WTC11 (cell line): ENCODE data around the gene TYRO3. TPM values are rescaled to one million over a fixed set of nuclear protein-coding genes. Genes with fewer than 3 reads are reported as not detected.

ENCODE experiments used
- ATAC-seq: fragments of 200-7000 bp; cut with Tn5 transposase; 2 replicates; pipeline ENCODE4 v1.10.0; 2021; ENCODE audit warnings: mild to moderate bottlenecking, moderate library complexity
- CTCF ChIA-PET: fragments of 300-600 bp; sonication (Branson Sonifier 250); formaldehyde crosslinking; loops from one replicate; lab custom pipeline; 2021; ENCODE audit warnings: antibody characterized with exemption; lab: Charles Lee
- POLR2A ChIA-PET: fragments of 350-600 bp; sonication (Branson Sonifier 250); formaldehyde crosslinking; loops from one replicate; lab custom pipeline; 2021; ENCODE audit warnings: antibody characterized with exemption; lab: Charles Lee
- DNase-seq: peaks from one replicate; pipeline ENCODE4 v3.0.0; 2021; ENCODE audit warnings: low spot score
- H3K27ac Mint-ChIP-seq: 2 replicates; pipeline ENCODE4 v1.8.0; 2021; ENCODE audit warnings: mixed read lengths
- H3K27me3 Mint-ChIP-seq: 2 replicates; pipeline ENCODE4 v1.8.0; 2021; ENCODE audit warnings: low read depth, mild to moderate bottlenecking, moderate library complexity, mixed read lengths
- H3K36me3 Mint-ChIP-seq: 2 replicates; pipeline ENCODE4 v1.8.0; 2021; ENCODE audit warnings: mixed read lengths
- H3K4me1 Mint-ChIP-seq: 2 replicates; pipeline ENCODE4 v1.8.0; 2022; ENCODE audit warnings: mixed read lengths
- H3K4me3 Mint-ChIP-seq: 2 replicates; pipeline ENCODE4 v1.8.0; 2021; ENCODE audit warnings: mild to moderate bottlenecking, moderate library complexity, mixed read lengths
- H3K9me3 Mint-ChIP-seq: 2 replicates; pipeline ENCODE4 v1.8.0; 2021; ENCODE audit warnings: mixed read lengths
- GABPB1 ChIP-seq: sonication (generic); formaldehyde crosslinking; IDR thresholded peaks from 2 replicates; pipeline ENCODE4 v1.8.1; 2023; ENCODE audit warnings: mild to moderate bottlenecking, missing genetic modification reagents
- MXD4 ChIP-seq: fragments of 250-450 bp; sonication (Bioruptor Pico); IDR thresholded peaks from 2 replicates; pipeline ENCODE4 v1.8.0; 2021; ENCODE audit warnings: mild to moderate bottlenecking, moderate library complexity, borderline replicate concordance
- ZNF263 ChIP-seq: sonication (generic); formaldehyde crosslinking; IDR thresholded peaks from 2 replicates; pipeline ENCODE4 v1.8.1; 2022; ENCODE audit warnings: low read depth, mild to moderate bottlenecking, moderate library complexity, missing genetic modification reagents
- ZNF396 ChIP-seq: fragments of 250-450 bp; sonication (Bioruptor Pico); IDR thresholded peaks from 2 replicates; pipeline ENCODE4 v1.8.0; 2021; ENCODE audit warnings: mild to moderate bottlenecking, moderate library complexity, borderline replicate concordance
- total RNA-seq: library from RNA; stranded (reverse); gene quantifications from 3 replicates; pipeline ENCODE4 v1.2.3, GENCODE V29; 2021
- TF ChIP-seq, protein P1 (sequence below): fragments of 250-450 bp; sonication (Bioruptor Pico); IDR thresholded peaks from 2 replicates; pipeline ENCODE4 v1.9.0; 2021; ENCODE audit warnings: mild to moderate bottlenecking
- TF ChIP-seq, protein P2 (sequence below): fragments of 250-450 bp; sonication (Bioruptor Pico); IDR thresholded peaks from 2 replicates; pipeline ENCODE4 v1.9.0; 2021; ENCODE audit warnings: mild to moderate bottlenecking, borderline replicate concordance
- TF ChIP-seq, protein P3 (sequence below): sonication (generic); formaldehyde crosslinking; IDR thresholded peaks from 2 replicates; pipeline ENCODE4 v1.8.1; 2022; ENCODE audit warnings: missing genetic modification reagents, borderline replicate concordance
- TF ChIP-seq, protein P4 (sequence below): sonication (generic); formaldehyde crosslinking; IDR thresholded peaks from 2 replicates; pipeline ENCODE4 v1.8.0; 2022; ENCODE audit warnings: mild to moderate bottlenecking, missing genetic modification reagents
- TF ChIP-seq, protein P5 (sequence below): sonication (generic); formaldehyde crosslinking; IDR thresholded peaks from 2 replicates; pipeline ENCODE4 v1.8.1; 2023; ENCODE audit warnings: mild to moderate bottlenecking, missing genetic modification reagents
- TF ChIP-seq, protein P6 (sequence below): sonication (generic); formaldehyde crosslinking; IDR thresholded peaks from 2 replicates; pipeline ENCODE4 v1.8.0; 2022; ENCODE audit warnings: mild to moderate bottlenecking, missing genetic modification reagents
- TF ChIP-seq, protein P7 (sequence below): sonication (generic); formaldehyde crosslinking; IDR thresholded peaks from 2 replicates; pipeline ENCODE4 v1.8.0; 2022; ENCODE audit warnings: missing genetic modification reagents
- TF ChIP-seq, protein P8 (sequence below): sonication (generic); formaldehyde crosslinking; IDR thresholded peaks from 2 replicates; pipeline ENCODE4 v1.8.1; 2023; ENCODE audit warnings: mild to moderate bottlenecking, missing genetic modification reagents

The TYRO3 gene
- total RNA-seq, 1 experiment from 2014 or later = 87.9 TPM

DNA sequence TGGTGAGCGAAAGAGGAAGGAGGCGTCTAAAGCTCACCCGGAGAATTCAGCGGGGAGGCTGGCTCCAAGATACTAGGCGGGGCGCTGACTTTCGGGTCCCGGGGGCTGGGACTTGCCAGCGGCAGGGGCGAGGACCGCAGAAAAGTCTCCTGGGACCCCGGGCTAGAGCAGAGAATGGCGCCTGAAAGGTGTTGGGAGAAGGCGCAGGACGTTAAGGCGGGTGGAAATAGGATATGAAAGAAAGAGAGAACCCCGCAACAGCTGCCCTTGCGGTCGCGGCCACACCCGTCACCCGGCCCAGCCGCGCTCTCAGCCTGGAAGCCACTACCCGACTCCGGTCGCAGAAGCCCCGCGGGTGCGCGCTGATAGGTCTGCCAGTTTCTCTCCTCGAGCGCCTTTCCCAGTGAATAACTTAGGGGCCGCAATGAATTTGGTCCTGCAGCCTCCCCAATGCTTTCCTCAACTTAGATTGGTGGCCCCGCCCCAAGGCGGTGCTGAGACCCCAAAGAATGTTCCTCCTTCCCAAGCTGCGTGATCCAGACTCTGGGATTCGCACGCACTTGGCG lies 46.0 kb upstream of the TYRO3 start (continued):
- TF ChIP-seq, protein P1, sequence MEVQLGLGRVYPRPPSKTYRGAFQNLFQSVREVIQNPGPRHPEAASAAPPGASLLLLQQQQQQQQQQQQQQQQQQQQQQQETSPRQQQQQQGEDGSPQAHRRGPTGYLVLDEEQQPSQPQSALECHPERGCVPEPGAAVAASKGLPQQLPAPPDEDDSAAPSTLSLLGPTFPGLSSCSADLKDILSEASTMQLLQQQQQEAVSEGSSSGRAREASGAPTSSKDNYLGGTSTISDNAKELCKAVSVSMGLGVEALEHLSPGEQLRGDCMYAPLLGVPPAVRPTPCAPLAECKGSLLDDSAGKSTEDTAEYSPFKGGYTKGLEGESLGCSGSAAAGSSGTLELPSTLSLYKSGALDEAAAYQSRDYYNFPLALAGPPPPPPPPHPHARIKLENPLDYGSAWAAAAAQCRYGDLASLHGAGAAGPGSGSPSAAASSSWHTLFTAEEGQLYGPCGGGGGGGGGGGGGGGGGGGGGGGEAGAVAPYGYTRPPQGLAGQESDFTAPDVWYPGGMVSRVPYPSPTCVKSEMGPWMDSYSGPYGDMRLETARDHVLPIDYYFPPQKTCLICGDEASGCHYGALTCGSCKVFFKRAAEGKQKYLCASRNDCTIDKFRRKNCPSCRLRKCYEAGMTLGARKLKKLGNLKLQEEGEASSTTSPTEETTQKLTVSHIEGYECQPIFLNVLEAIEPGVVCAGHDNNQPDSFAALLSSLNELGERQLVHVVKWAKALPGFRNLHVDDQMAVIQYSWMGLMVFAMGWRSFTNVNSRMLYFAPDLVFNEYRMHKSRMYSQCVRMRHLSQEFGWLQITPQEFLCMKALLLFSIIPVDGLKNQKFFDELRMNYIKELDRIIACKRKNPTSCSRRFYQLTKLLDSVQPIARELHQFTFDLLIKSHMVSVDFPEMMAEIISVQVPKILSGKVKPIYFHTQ (CRISPR knock-in tag) = no peak
- TF ChIP-seq ZNF396 = no peak
- TF ChIP-seq, protein P2, sequence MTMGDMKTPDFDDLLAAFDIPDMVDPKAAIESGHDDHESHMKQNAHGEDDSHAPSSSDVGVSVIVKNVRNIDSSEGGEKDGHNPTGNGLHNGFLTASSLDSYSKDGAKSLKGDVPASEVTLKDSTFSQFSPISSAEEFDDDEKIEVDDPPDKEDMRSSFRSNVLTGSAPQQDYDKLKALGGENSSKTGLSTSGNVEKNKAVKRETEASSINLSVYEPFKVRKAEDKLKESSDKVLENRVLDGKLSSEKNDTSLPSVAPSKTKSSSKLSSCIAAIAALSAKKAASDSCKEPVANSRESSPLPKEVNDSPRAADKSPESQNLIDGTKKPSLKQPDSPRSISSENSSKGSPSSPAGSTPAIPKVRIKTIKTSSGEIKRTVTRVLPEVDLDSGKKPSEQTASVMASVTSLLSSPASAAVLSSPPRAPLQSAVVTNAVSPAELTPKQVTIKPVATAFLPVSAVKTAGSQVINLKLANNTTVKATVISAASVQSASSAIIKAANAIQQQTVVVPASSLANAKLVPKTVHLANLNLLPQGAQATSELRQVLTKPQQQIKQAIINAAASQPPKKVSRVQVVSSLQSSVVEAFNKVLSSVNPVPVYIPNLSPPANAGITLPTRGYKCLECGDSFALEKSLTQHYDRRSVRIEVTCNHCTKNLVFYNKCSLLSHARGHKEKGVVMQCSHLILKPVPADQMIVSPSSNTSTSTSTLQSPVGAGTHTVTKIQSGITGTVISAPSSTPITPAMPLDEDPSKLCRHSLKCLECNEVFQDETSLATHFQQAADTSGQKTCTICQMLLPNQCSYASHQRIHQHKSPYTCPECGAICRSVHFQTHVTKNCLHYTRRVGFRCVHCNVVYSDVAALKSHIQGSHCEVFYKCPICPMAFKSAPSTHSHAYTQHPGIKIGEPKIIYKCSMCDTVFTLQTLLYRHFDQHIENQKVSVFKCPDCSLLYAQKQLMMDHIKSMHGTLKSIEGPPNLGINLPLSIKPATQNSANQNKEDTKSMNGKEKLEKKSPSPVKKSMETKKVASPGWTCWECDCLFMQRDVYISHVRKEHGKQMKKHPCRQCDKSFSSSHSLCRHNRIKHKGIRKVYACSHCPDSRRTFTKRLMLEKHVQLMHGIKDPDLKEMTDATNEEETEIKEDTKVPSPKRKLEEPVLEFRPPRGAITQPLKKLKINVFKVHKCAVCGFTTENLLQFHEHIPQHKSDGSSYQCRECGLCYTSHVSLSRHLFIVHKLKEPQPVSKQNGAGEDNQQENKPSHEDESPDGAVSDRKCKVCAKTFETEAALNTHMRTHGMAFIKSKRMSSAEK (CRISPR knock-in tag) = no peak
- TF ChIP-seq GABPB1 (CRISPR knock-in tag) = no peak
- no peak for TF ChIP-seq ZNF263 (CRISPR knock-in tag)
- TF ChIP-seq, protein P3, sequence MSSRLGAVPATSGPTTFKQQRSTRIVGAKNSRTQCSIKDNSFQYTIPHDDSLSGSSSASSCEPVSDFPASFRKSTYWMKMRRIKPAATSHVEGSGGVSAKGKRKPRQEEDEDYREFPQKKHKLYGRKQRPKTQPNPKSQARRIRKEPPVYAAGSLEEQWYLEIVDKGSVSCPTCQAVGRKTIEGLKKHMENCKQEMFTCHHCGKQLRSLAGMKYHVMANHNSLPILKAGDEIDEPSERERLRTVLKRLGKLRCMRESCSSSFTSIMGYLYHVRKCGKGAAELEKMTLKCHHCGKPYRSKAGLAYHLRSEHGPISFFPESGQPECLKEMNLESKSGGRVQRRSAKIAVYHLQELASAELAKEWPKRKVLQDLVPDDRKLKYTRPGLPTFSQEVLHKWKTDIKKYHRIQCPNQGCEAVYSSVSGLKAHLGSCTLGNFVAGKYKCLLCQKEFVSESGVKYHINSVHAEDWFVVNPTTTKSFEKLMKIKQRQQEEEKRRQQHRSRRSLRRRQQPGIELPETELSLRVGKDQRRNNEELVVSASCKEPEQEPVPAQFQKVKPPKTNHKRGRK (CRISPR knock-in tag) = no peak
- TF ChIP-seq, protein P4, sequence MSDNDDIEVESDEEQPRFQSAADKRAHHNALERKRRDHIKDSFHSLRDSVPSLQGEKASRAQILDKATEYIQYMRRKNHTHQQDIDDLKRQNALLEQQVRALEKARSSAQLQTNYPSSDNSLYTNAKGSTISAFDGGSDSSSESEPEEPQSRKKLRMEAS (CRISPR knock-in tag) = 0 out of 2 replicates have a peak, but pooled peaks have one; percentile 4
- TF ChIP-seq, protein P5, sequence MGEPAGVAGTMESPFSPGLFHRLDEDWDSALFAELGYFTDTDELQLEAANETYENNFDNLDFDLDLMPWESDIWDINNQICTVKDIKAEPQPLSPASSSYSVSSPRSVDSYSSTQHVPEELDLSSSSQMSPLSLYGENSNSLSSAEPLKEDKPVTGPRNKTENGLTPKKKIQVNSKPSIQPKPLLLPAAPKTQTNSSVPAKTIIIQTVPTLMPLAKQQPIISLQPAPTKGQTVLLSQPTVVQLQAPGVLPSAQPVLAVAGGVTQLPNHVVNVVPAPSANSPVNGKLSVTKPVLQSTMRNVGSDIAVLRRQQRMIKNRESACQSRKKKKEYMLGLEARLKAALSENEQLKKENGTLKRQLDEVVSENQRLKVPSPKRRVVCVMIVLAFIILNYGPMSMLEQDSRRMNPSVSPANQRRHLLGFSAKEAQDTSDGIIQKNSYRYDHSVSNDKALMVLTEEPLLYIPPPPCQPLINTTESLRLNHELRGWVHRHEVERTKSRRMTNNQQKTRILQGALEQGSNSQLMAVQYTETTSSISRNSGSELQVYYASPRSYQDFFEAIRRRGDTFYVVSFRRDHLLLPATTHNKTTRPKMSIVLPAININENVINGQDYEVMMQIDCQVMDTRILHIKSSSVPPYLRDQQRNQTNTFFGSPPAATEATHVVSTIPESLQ = 0 out of 2 replicates have a peak, but pooled peaks have one; percentile 8

DNA sequence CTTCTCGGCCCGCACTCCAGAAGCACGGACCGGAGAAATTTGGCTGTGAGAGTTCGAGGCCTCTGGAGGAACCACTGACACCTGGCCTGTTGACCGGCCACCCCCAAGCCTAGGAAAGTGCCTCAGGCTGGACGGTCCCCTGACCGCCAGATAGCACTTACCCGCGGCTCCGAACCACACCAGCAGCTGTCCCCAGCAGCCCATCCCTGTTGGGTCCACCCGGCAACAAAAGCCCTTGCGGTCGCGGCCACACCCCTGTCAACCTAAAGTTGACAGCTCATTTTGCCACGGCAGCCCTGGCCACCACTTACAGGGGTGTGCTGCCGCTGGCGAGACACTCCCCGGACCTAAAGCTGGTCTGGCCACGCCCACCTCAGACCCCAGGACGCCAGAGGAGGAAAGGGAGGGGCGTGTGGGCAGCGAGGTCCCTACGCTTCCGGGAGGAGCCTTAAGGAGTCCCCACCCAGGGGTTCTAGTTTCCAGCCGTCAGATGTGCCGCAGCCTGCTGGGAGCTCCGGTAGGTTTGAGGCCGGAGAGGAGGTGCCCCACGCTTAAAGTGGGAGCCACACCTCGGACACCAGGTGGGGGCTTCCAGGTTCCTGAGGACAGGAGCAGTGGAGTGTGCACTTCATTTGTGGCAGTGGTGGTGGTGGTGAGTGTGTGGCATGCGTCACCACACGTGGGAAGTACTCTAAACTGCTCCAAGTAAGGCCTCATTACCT lies 45.3 kb upstream of the TYRO3 start, which contains the start of gene LTK:
Gene LTK, minus strand, starts transcription at position 322 of the 722 bp plus-strand sequence. Its CDS starts 118 bp downstream, at position 204.
- H3K9me3 Mint-ChIP-seq = no peaks in the 10 kb centered on the region
- DNase-seq = peak; percentile 59
- H3K4me3 Mint-ChIP-seq = peak within 1 kb of the TSS; percentile 82
- CTCF ChIA-PET = interaction anchor here (0.9 to 1.8 kb wide), 5 partner anchors 12 to 90 kb away, joined by 4 to 8 read pairs (median 4); no protein-coding TSS in a partner anchor
- H3K27me3 Mint-ChIP-seq = peaks cover 63% of the 10 kb centered on the region
- H3K27ac Mint-ChIP-seq = no peak within 1 kb of the TSS
- H3K36me3 Mint-ChIP-seq = peaks cover 20% of the 10 kb centered on the region
- peak; percentile 62 for ATAC-seq
- POLR2A ChIA-PET = interaction anchor here (0.6 kb wide), 1 partner anchor 267 kb away, joined by 4 read pairs; no protein-coding TSS in a partner anchor
- H3K4me1 Mint-ChIP-seq = peaks cover 18% of the 10 kb centered on the region
- TF ChIP-seq, protein P6, sequence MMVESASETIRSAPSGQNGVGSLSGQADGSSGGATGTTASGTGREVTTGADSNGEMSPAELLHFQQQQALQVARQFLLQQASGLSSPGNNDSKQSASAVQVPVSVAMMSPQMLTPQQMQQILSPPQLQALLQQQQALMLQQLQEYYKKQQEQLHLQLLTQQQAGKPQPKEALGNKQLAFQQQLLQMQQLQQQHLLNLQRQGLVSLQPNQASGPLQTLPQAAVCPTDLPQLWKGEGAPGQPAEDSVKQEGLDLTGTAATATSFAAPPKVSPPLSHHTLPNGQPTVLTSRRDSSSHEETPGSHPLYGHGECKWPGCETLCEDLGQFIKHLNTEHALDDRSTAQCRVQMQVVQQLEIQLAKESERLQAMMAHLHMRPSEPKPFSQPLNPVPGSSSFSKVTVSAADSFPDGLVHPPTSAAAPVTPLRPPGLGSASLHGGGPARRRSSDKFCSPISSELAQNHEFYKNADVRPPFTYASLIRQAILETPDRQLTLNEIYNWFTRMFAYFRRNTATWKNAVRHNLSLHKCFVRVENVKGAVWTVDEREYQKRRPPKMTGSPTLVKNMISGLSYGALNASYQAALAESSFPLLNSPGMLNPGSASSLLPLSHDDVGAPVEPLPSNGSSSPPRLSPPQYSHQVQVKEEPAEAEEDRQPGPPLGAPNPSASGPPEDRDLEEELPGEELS = no peak
- TF ChIP-seq, protein P7, sequence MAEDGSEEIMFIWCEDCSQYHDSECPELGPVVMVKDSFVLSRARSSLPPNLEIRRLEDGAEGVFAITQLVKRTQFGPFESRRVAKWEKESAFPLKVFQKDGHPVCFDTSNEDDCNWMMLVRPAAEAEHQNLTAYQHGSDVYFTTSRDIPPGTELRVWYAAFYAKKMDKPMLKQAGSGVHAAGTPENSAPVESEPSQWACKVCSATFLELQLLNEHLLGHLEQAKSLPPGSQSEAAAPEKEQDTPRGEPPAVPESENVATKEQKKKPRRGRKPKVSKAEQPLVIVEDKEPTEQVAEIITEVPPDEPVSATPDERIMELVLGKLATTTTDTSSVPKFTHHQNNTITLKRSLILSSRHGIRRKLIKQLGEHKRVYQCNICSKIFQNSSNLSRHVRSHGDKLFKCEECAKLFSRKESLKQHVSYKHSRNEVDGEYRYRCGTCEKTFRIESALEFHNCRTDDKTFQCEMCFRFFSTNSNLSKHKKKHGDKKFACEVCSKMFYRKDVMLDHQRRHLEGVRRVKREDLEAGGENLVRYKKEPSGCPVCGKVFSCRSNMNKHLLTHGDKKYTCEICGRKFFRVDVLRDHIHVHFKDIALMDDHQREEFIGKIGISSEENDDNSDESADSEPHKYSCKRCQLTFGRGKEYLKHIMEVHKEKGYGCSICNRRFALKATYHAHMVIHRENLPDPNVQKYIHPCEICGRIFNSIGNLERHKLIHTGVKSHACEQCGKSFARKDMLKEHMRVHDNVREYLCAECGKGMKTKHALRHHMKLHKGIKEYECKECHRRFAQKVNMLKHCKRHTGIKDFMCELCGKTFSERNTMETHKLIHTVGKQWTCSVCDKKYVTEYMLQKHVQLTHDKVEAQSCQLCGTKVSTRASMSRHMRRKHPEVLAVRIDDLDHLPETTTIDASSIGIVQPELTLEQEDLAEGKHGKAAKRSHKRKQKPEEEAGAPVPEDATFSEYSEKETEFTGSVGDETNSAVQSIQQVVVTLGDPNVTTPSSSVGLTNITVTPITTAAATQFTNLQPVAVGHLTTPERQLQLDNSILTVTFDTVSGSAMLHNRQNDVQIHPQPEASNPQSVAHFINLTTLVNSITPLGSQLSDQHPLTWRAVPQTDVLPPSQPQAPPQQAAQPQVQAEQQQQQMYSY (CRISPR knock-in tag) = no peak
- no peak for TF ChIP-seq MXD4 (CRISPR knock-in tag)
- TF ChIP-seq, protein P8, sequence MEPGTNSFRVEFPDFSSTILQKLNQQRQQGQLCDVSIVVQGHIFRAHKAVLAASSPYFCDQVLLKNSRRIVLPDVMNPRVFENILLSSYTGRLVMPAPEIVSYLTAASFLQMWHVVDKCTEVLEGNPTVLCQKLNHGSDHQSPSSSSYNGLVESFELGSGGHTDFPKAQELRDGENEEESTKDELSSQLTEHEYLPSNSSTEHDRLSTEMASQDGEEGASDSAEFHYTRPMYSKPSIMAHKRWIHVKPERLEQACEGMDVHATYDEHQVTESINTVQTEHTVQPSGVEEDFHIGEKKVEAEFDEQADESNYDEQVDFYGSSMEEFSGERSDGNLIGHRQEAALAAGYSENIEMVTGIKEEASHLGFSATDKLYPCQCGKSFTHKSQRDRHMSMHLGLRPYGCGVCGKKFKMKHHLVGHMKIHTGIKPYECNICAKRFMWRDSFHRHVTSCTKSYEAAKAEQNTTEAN (CRISPR knock-in tag) = no peak
